SU-DHL-6 (cell line): ENCODE results near the gene C19orf38.

Experiments used
- H2AFZ ChIP-seq: fragments of 200-600 bp; sonication (generic); 2 replicates; pipeline ENCODE4 v1.6.1; 2014; ENCODE audit warnings: low read depth, mild to moderate bottlenecking, moderate library complexity, mixed read lengths, antibody characterized with exemption, low read length; ENCODE audit not compliant: severe bottlenecking
- H3F3A ChIP-seq: fragments of 200-600 bp; shearing (Covaris generic); 2 replicates; pipeline ENCODE4 v1.6.0; 2016; ENCODE audit warnings: antibody characterized with exemption, mild to moderate bottlenecking; ENCODE audit not compliant: insufficient read depth
- H3K27ac ChIP-seq: fragments of 200-600 bp; sonication (generic); 2 replicates; pipeline ENCODE4 v1.5.1; 2016; ENCODE audit warnings: low read depth, mild to moderate bottlenecking, low read length, moderate library complexity, mixed read lengths
- H3K27me3 ChIP-seq: fragments of 200-600 bp; sonication (generic), shearing (Covaris generic); 2 replicates; pipeline ENCODE4 v1.6.0; 2014; ENCODE audit warnings: mild to moderate bottlenecking, low read length
- H3K36me3 ChIP-seq: fragments of 200-600 bp; sonication (generic); 2 replicates; pipeline ENCODE4 v1.6.1; 2014; ENCODE audit warnings: mild to moderate bottlenecking, low read length, mixed read lengths
- H3K4me2 ChIP-seq: fragments of 300-600, 200-600 bp; shearing (Covaris generic), sonication (generic); 2 replicates; pipeline ENCODE4 v1.6.0; 2014; ENCODE audit warnings: low read length, low read depth, mild to moderate bottlenecking; ENCODE audit not compliant: poor library complexity, severe bottlenecking
- H3K4me3 ChIP-seq: fragments of 200-600 bp; sonication (generic); 2 replicates; pipeline ENCODE4 v1.5.1; 2014; ENCODE audit warnings: antibody characterized with exemption, low read length, mild to moderate bottlenecking, mixed read lengths; ENCODE audit not compliant: insufficient read depth, poor library complexity, severe bottlenecking
- H3K79me2 ChIP-seq: fragments of 200-600 bp; sonication (generic); 2 replicates; pipeline ENCODE4 v1.6.1; 2014; ENCODE audit warnings: mild to moderate bottlenecking, low read length, moderate library complexity; ENCODE audit not compliant: insufficient read depth
- H3K9ac ChIP-seq: fragments of 200-600 bp; sonication (generic); 2 replicates; pipeline ENCODE4 v1.7.0; 2014; ENCODE audit warnings: mild to moderate bottlenecking, low read length
- H3K9me2 ChIP-seq: fragments of 200-600 bp; sonication (generic); replicated peaks from 2 replicates; pipeline ENCODE4 v1.6.1; 2014; ENCODE audit warnings: low read length; ENCODE audit not compliant: insufficient read depth
- H3K9me3 ChIP-seq: fragments of 200-600 bp; sonication (generic); 2 replicates; pipeline ENCODE4 v1.6.1; 2014; ENCODE audit warnings: low read length, mixed read lengths; ENCODE audit not compliant: insufficient read depth
- H4K20me1 ChIP-seq: fragments of 200-600 bp; sonication (generic); 2 replicates; pipeline ENCODE4 v1.6.1; 2014; ENCODE audit warnings: low read depth, mild to moderate bottlenecking, antibody characterized with exemption, low read length, moderate library complexity, mixed read lengths
- CTCF ChIP-seq: fragments of 200-600 bp; sonication (generic); IDR thresholded peaks from one replicate; pipeline ENCODE4 v1.5.1; 2017; ENCODE audit warnings: antibody characterized with exemption, mild to moderate bottlenecking, low read length, moderate library complexity; ENCODE audit not compliant: insufficient read depth, poor library complexity, severe bottlenecking
- EZH2phosphoT487 ChIP-seq: fragments of 200-600 bp; sonication (generic), shearing (Covaris generic); conservative IDR thresholded peaks from 2 replicates; pipeline ENCODE4 v1.6.1; 2018; ENCODE audit warnings: mild to moderate bottlenecking, antibody characterized with exemption, low read length, moderate library complexity, mixed read lengths

The C19orf38 gene

GRCh38 chr19:10881403-10882107 is 33.3 kb downstream of the C19orf38 start:
- H4K20me1 ChIP-seq, result no peaks in the 10 kb centered on the region
- H3K27ac ChIP-seq, result no peak overlapping the region
- H3F3A ChIP-seq, result peaks cover 9% of the 10 kb centered on the region
- H3K9me2 ChIP-seq, result no peaks in the 10 kb centered on the region
- no peaks in the 10 kb centered on the region for H3K36me3 ChIP-seq
- TF ChIP-seq EZH2phosphoT487, result no peak
- no peak for TF ChIP-seq CTCF
- H3K27me3 ChIP-seq, result no peaks in the 10 kb centered on the region
- no peaks in the 10 kb centered on the region for H3K9me3 ChIP-seq
- H3K4me2 ChIP-seq, result no peak overlapping the region
- peaks cover 90% of the 10 kb centered on the region for H3K79me2 ChIP-seq
- no peak overlapping the region for H3K4me3 ChIP-seq
- H3K9ac ChIP-seq, result no peak overlapping the region
- no peak overlapping the region for H2AFZ ChIP-seq

GRCh38 chr19:10882108-10882457 is 33.9 kb downstream of the C19orf38 start:
- Histone ChIP-seq H2AFZ (no peak overlapping the region), H3K4me3 (no peak overlapping the region), H3K79me2 (peaks cover 90% of the 10 kb centered on the region), H3F3A (peaks cover 9% of the 10 kb centered on the region), H3K36me3 (no peaks in the 10 kb centered on the region), H3K9ac (no peak overlapping the region), H3K27ac (no peak overlapping the region), H3K9me3 (no peaks in the 10 kb centered on the region), H3K9me2 (no peaks in the 10 kb centered on the region), H3K4me2 (no peak overlapping the region), H4K20me1 (no peaks in the 10 kb centered on the region), H3K27me3 (no peaks in the 10 kb centered on the region)
- no peak for TF ChIP-seq EZH2phosphoT487
- TF ChIP-seq CTCF, result no peak

GRCh38 chr19:10884274-10884673 is 36.1 kb downstream of the C19orf38 start:
- Histone ChIP-seq H3K9me2 (no peaks in the 10 kb centered on the region), H3K9ac (no peak overlapping the region), H3K79me2 (peaks cover 90% of the 10 kb centered on the region), H3K9me3 (no peaks in the 10 kb centered on the region), H3K4me3 (no peak overlapping the region), H3K4me2 (no peak overlapping the region), H3K27ac (no peak overlapping the region), H3K36me3 (no peaks in the 10 kb centered on the region), H2AFZ (no peak overlapping the region), H3F3A (no peaks in the 10 kb centered on the region), H4K20me1 (no peaks in the 10 kb centered on the region), H3K27me3 (no peaks in the 10 kb centered on the region)
- TF ChIP-seq EZH2phosphoT487 (no peak), CTCF (no peak)
